ENCODE measurements around the gene CHKA. TPM values are rescaled to one million over a fixed set of nuclear protein-coding genes. Genes with fewer than 3 reads are reported as not detected.

Gene CHKA
- total RNA-seq, 2 donors from 2014 or later = 72.1 to 92.6 TPM

DNA sequence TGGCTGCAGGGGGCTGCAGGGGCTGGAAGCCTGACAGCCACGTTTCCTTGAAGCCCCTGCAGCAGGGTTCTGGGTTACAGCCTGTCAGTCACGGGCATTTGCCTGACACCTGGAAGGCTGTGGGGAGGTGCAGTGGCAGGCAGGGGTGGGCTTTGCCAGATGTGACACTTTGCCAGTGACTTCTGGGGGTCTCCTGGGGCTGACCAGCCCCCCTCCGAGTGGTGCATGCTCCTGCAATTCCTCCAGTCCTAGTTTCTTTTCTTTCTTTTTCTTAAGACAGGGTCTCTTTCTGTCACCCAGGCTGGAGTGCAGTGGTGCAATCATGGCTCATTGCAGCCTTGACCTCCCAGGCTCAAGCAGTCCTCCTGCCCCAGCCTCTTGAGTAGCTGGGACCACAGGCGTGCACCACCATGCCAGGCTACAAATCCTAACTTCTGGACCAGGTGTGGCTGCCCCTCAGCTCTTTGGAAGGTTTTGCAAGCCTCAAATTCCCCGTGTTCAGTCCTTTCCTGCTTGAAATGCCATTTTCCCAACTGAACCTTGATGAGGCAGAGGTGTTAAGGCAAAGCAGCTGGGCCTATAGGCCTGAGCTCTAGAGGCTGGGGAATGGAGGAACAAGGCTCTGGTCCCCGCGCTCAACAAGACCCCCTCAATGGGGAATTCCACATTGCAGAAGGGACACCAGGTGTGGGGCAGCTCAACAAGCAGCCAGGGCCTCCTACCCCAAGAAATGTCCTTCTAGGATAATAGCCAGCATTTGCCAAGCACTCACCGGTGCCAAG is 20.2 kb upstream of the CHKA start:
- H3K4me1 ChIP-seq = peaks cover 76% of the 10 kb centered on the region
- H3K4me3 ChIP-seq = no peak overlapping the region
- intact Hi-C loops (cut with DNase I) = no loop called here
- ATAC-seq (peak; percentile 0), DNase-seq (no peak)
- WGBS, 2 donors = 20 to 42% methylated on average over 1 to 8 of the region's 8 CpGs
- H3K27me3 ChIP-seq = no peaks in the 10 kb centered on the region
- no peaks in the 10 kb centered on the region for H3K9me3 ChIP-seq
- H3K36me3 ChIP-seq (replicated peaks in 1 of 2; ENCODE audit: insufficient read depth in 1 of 2, low read depth in 2 of 2) = no peaks in the 10 kb centered on the region
- TF ChIP-seq, protein P1, sequence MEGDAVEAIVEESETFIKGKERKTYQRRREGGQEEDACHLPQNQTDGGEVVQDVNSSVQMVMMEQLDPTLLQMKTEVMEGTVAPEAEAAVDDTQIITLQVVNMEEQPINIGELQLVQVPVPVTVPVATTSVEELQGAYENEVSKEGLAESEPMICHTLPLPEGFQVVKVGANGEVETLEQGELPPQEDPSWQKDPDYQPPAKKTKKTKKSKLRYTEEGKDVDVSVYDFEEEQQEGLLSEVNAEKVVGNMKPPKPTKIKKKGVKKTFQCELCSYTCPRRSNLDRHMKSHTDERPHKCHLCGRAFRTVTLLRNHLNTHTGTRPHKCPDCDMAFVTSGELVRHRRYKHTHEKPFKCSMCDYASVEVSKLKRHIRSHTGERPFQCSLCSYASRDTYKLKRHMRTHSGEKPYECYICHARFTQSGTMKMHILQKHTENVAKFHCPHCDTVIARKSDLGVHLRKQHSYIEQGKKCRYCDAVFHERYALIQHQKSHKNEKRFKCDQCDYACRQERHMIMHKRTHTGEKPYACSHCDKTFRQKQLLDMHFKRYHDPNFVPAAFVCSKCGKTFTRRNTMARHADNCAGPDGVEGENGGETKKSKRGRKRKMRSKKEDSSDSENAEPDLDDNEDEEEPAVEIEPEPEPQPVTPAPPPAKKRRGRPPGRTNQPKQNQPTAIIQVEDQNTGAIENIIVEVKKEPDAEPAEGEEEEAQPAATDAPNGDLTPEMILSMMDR (IDR thresholded peaks at IDR 0.05) = no peak
- no peak for TF ChIP-seq POLR2A (IDR thresholded peaks at IDR 0.05)
- peak overlapping the region; percentile 89 to 93 (median 90) for H3K27ac ChIP-seq

DNA sequence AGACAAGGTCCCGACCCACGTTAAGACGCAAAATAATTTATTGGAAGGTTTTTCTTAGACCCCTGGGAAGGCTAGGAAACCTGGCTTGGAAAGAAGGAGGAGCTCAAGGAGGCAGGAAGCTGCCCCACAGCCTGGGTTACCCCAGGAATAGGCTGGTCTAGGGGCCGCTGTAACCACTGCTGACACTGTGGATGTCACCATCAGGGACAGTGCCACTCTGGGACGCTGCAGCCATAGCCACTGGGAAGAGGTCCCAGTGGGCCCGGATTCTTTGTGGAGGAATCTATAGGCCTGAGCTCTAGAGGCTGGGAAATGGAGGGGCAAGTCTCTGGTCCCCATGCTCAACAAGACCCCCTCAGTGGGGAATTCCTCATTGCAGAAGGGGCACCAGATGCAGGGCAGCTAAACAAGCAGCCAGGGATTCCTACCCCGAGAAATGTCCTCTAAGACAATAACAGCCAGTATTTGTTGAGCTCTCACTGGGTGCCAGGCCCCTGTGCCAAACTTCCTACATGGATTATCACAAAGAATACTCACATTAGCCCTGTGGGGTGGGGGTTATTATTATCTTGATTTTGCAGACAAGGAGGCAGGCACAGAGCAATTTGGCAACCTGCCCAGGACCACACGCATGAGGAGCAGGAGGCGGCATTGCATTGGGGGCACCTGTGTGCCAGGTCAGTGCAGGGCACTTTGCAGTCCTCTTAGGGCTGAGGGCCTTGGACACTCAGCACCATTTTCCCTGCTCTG is 19.5 kb upstream of the CHKA start:
- Histone ChIP-seq H3K4me1 (peaks cover 68% of the 10 kb centered on the region), H3K9me3 (no peaks in the 10 kb centered on the region), H3K27me3 (no peaks in the 10 kb centered on the region), H3K4me3 (no peak overlapping the region), H3K27ac (peak overlapping the region; percentile 50 to 90 (median 90)), H3K36me3 (replicated peaks in 1 of 2; ENCODE audit: insufficient read depth in 1 of 2, low read depth in 2 of 2) (no peaks in the 10 kb centered on the region)
- TF ChIP-seq POLR2A (IDR thresholded peaks at IDR 0.05) = no peak
- TF ChIP-seq, protein P1 (IDR thresholded peaks at IDR 0.05) = no peak
- WGBS, 2 donors = 48 to 56% methylated on average over 5 to 9 of the region's 9 CpGs
- intact Hi-C loops (cut with DNase I) = no loop called here
- DNase-seq (peak; percentile 57 to 74 (median 70)), ATAC-seq (peak; percentile 49)

DNA sequence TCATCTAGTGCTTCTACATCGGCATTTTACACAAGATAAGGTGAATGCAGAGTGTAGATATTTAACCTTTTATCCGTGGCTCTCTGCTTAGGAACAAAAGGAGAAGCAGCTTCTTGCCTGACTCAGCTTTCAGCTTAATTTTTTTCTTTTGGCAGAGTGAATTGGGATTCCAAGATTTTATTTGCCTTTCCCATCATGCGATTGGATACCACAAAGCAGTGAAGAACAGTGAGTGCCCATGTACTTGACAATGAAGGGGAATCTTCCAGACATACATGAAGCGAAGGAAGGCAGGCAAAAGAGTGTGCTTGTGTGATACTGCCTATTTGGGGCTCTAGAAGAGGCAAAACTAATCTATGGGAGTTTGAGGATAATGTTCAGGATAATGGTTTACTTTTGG is 17.0 kb upstream of the CHKA start:
- Histone ChIP-seq H3K27ac (peak overlapping the region in 3 of 4 donors; percentile 30 to 55 (median 51)), H3K36me3 (replicated peaks in 1 of 2; ENCODE audit: insufficient read depth in 1 of 2, low read depth in 2 of 2) (no peaks in the 10 kb centered on the region), H3K9me3 (no peaks in the 10 kb centered on the region), H3K27me3 (no peaks in the 10 kb centered on the region), H3K4me3 (no peak overlapping the region), H3K4me1 (peaks cover 57% of the 10 kb centered on the region)
- TF ChIP-seq, protein P1 (IDR thresholded peaks at IDR 0.05) = no peak
- no peak for TF ChIP-seq POLR2A (IDR thresholded peaks at IDR 0.05)
- intact Hi-C loops (cut with DNase I) = no loop called here
- WGBS, 2 donors = 30 to 39% methylated on average over 4 of the region's 4 CpGs
- no peak for DNase-seq
- no peak for ATAC-seq

DNA sequence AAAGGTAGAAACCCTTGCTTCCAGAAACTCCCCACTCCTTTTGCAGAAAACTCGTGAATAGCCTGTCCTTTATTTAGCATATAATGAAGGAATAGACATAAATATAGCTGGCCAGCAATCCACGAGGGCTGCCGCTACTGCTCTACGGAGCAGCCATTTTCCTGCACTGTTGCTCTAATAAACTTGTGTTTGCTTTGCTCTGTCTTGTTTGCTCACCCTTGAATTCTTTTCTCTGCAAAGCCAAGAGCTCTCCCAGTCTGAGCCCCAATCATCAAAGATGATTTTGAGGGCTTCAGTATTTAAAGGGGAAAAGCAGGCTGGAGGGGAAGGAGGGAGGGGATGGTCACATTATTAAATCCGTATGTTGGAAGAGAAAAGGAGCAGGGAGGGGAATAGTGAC is 16.6 kb upstream of the CHKA start:
- intact Hi-C loops (cut with DNase I) = no loop called here
- ATAC-seq (no peak), DNase-seq (no peak)
- 16 to 22% methylated on average over 5 of the region's 5 CpGs for WGBS, 2 donors
- peak overlapping the region in 3 of 4 donors; percentile 30 to 55 (median 51) for H3K27ac ChIP-seq
- peaks cover 53% of the 10 kb centered on the region for H3K4me1 ChIP-seq
- TF ChIP-seq, protein P1 (IDR thresholded peaks at IDR 0.05) = no peak
- TF ChIP-seq POLR2A (IDR thresholded peaks at IDR 0.05) = no peak
- H3K27me3 ChIP-seq = no peaks in the 10 kb centered on the region
- no peaks in the 10 kb centered on the region for H3K9me3 ChIP-seq
- no peaks in the 10 kb centered on the region for H3K36me3 ChIP-seq (replicated peaks in 1 of 2; ENCODE audit: insufficient read depth in 1 of 2, low read depth in 2 of 2)
- H3K4me3 ChIP-seq = no peak overlapping the region

Data from body of pancreas (tissue), 4 donors.